Tibial nerve (tissue), 4 donors: ENCODE measurements around the gene METTL13. TPM values are rescaled to one million over a fixed set of nuclear protein-coding genes. Genes with fewer than 3 reads are reported as not detected.

Source experiments
- DNase-seq, 2 donors: peaks; one replicate each; pipeline ENCODE4 v3.0.0-alpha.2; 2019; ENCODE audit warnings: low spot score in 2 of 2
- H3K27ac ChIP-seq, 4 donors: fragments of 200-600 bp; sonication (generic) in 3 of 4; one replicate each; pipeline ENCODE4 v1.5.1; 2017 to 2019; ENCODE audit warnings: mild to moderate bottlenecking in 1 of 4
- H3K27me3 ChIP-seq, 2 donors: fragments of 200-600 bp; sonication (generic) in 1 of 2; one replicate each; pipeline versions ENCODE4 v1.5.1 to v1.6.0; 2017 to 2019
- H3K36me3 ChIP-seq, 3 donors: fragments of 200-600 bp; sonication (generic); one replicate each; pipeline ENCODE4 v1.5.1; 2018 to 2019
- H3K4me1 ChIP-seq, 4 donors: fragments of 200-600 bp; sonication (generic) in 3 of 4; one replicate each; pipeline ENCODE4 v1.5.1; 2017 to 2019
- H3K4me3 ChIP-seq, 4 donors: fragments of 200-600 bp; sonication (generic) in 3 of 4; one replicate each; pipeline ENCODE4 v1.5.1; 2017 to 2019; ENCODE audit warnings: mild to moderate bottlenecking in 1 of 4, moderate library complexity in 1 of 4
- H3K9me3 ChIP-seq, 4 donors: fragments of 200-600 bp; sonication (generic) in 3 of 4; one replicate each; pipeline ENCODE4 v1.5.1; 2017 to 2019
- EP300 ChIP-seq, 2 donors: sonication (generic); formaldehyde crosslinking; IDR thresholded peaks; one replicate each; pipeline ENCODE4 v1.6.1; 2017; ENCODE audit warnings: antibody characterized with exemption in 2 of 2, mild to moderate bottlenecking in 1 of 2
- POLR2A ChIP-seq, 2 donors: fragments of 450-650 bp; IDR thresholded peaks; one replicate each; pipeline ENCODE4 v1.6.1; 2017; ENCODE audit warnings: antibody characterized with exemption in 2 of 2, mild to moderate bottlenecking in 2 of 2, moderate library complexity in 2 of 2
- WGBS, 2 donors: methylation state at CpG; one replicate each; pipeline ENCODE4 v1.1.5; 2018; 5-methylcytosine and 5-hydroxymethylcytosine counted together
- total RNA-seq, 4 donors: library from RNA; depleted of rRNA; stranded (reverse); fragments of >200 nt; gene quantifications; one replicate each; pipeline ENCODE4 v1.1.0, GENCODE V29; 2016
- TF ChIP-seq, protein P1 (sequence below), 5 experiments: fragments of 200-600 bp in 3 of 5; fragments of 450-650 bp in 2 of 5; sonication (generic) in 3 of 5; IDR thresholded peaks; one replicate each; pipeline ENCODE4 v1.5.1; 2016 to 2019; ENCODE audit warnings: antibody characterized with exemption in 5 of 5, mild to moderate bottlenecking in 3 of 5, moderate library complexity in 2 of 5

Gene METTL13
- total RNA-seq, 4 donors from 2014 or later, result 21.3 to 28.7 (median 24.4) TPM

DNA sequence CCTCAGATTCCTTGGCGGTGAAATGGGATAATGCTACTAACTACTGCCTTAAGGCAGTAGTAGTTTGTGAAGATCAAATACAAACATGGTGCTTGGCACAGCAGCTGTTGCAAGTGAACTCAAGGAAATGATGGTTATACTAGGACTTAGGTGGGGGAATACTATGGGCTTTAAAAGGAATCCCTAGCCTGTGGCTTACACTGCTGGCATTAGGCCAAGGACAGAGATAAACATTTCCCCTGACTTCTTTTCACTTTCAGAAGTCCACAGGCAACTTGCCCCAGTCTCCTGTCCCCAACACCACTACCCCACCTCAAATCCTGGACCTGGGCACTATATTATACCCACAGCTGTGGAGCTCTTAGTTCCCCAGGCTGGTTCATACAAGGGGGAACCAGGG, 26.5 kb upstream of the METTL13 start:
- H3K27me3 ChIP-seq, result no peaks in the 10 kb centered on the region
- WGBS, 2 donors, result 100% methylated on average over 1 of the region's 1 CpG
- TF ChIP-seq EP300 (IDR thresholded peaks at IDR 0.05), result no peak
- TF ChIP-seq, protein P1, sequence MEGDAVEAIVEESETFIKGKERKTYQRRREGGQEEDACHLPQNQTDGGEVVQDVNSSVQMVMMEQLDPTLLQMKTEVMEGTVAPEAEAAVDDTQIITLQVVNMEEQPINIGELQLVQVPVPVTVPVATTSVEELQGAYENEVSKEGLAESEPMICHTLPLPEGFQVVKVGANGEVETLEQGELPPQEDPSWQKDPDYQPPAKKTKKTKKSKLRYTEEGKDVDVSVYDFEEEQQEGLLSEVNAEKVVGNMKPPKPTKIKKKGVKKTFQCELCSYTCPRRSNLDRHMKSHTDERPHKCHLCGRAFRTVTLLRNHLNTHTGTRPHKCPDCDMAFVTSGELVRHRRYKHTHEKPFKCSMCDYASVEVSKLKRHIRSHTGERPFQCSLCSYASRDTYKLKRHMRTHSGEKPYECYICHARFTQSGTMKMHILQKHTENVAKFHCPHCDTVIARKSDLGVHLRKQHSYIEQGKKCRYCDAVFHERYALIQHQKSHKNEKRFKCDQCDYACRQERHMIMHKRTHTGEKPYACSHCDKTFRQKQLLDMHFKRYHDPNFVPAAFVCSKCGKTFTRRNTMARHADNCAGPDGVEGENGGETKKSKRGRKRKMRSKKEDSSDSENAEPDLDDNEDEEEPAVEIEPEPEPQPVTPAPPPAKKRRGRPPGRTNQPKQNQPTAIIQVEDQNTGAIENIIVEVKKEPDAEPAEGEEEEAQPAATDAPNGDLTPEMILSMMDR (IDR thresholded peaks at IDR 0.05), result no peak
- no peak for TF ChIP-seq POLR2A (IDR thresholded peaks at IDR 0.05)

DNA sequence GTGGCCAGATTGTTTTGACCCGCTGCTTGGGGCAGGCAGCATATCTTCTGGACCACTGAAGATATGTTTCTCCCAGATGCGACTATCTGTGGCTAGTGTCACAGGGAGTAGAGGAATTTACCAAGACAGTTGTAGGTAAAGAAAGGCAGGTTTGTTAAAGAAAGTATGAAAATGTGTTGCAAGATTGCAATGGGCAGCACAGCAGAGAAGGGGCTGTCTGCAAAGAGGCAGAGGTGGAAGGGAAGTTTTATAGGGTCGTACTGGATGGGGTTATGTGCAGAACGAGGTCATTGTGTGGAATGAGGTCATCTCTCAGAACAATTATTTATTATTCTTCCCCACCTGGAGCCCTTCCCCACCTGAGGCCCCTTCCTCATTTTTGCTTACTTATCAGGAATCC, 24.6 kb upstream of the METTL13 start:
- Histone ChIP-seq H3K36me3 (no peaks in the 10 kb centered on the region), H3K27me3 (no peaks in the 10 kb centered on the region), H3K4me3 (no peak overlapping the region), H3K9me3 (no peaks in the 10 kb centered on the region), H3K4me1 (no peaks in the 10 kb centered on the region), H3K27ac (no peak overlapping the region)
- TF ChIP-seq POLR2A (IDR thresholded peaks at IDR 0.05) (no peak), EP300 (IDR thresholded peaks at IDR 0.05) (no peak)
- TF ChIP-seq, protein P1 (IDR thresholded peaks at IDR 0.05), result no peak
- no peak for DNase-seq
- 84 to 88% methylated on average over 4 of the region's 4 CpGs for WGBS, 2 donors

More for the DNA sequence above, 26.5 kb upstream of the METTL13 start:
- no peaks in the 10 kb centered on the region for H3K4me1 ChIP-seq
- DNase-seq, result no peak
- no peak overlapping the region for H3K27ac ChIP-seq
- no peaks in the 10 kb centered on the region for H3K36me3 ChIP-seq
- no peaks in the 10 kb centered on the region for H3K9me3 ChIP-seq
- H3K4me3 ChIP-seq, result no peak overlapping the region

DNA sequence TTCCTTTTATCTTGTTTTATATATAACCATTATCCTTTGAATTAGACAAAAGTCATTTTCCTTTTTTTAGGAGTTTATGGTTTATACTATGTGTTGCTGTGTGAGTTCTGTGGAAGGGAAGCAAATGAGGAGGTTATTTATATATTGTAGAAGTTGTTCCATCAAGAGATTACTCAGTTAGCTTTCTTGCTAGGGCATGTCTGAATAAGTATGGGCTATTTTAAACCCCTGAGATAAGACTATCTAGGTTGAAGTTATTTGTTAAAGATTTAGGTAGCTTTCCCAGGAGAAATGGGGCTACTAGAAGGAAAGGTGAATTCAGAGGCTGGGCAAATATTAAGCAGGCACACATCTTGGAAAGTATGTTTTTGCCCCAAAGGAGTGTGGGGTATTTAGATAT, 23.4 kb upstream of the METTL13 start:
- Histone ChIP-seq H3K27me3 (no peaks in the 10 kb centered on the region), H3K4me3 (no peak overlapping the region), H3K27ac (no peak overlapping the region), H3K4me1 (no peaks in the 10 kb centered on the region), H3K36me3 (no peaks in the 10 kb centered on the region), H3K9me3 (no peaks in the 10 kb centered on the region)
- TF ChIP-seq, protein P1 (IDR thresholded peaks at IDR 0.05), result no peak
- TF ChIP-seq EP300 (IDR thresholded peaks at IDR 0.05), result no peak
- no peak for TF ChIP-seq POLR2A (IDR thresholded peaks at IDR 0.05)
- no peak for DNase-seq

DNA sequence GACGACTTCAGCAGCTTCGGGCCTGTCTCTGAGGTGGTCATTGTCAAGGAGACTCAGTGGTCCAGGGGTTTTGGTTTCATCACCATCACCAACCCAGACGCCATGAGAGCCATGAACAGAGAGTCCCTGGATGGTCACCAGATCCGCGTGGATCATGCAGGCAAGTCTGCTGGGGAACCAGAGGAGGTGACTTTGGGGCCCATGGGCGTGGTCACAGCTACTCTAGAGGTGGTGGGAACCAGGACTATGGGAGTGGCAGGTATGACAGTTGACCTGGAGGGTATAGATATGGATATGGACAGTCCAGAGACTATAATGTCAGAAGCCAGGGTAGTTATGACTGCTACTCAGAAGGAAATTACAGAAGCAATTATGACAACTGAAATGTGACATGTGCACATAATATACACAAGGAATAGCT, 19.3 kb upstream of the METTL13 start:
- Histone ChIP-seq H3K36me3 (no peaks in the 10 kb centered on the region), H3K27me3 (no peaks in the 10 kb centered on the region), H3K27ac (no peak overlapping the region), H3K4me1 (no peaks in the 10 kb centered on the region), H3K4me3 (no peak overlapping the region), H3K9me3 (no peaks in the 10 kb centered on the region)
- DNase-seq, result no peak
- TF ChIP-seq EP300 (IDR thresholded peaks at IDR 0.05) (no peak), POLR2A (IDR thresholded peaks at IDR 0.05) (no peak)
- TF ChIP-seq, protein P1 (IDR thresholded peaks at IDR 0.05), result no peak
- 86% methylated on average over 6 of the region's 6 CpGs for WGBS, 2 donors

DNA sequence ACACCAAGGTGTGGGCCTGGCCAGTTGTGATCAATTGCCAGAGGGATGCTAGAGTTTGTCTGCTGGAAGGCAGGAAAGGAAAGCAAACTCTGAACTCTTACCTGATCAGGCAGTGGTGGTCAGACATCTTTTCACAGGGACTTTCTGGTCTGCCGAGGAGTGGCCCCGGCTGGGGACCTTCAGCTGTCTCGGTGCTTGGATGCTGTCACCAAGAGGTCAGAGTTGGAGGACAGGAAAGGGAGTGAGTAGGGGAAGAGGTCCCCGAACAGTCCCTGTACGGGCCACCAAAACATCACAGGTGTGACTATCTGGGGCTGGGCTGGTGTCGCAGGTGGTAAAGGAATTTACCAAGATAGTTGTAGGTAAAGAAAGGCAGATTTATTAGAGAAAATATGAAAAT, 17.7 kb upstream of the METTL13 start:
- Histone ChIP-seq H3K27me3 (no peaks in the 10 kb centered on the region), H3K4me1 (peaks cover 0 to 3% (median 0%) of the 10 kb centered on the region in 4 donors), H3K27ac (no peak overlapping the region), H3K4me3 (no peak overlapping the region), H3K9me3 (no peaks in the 10 kb centered on the region), H3K36me3 (no peaks in the 10 kb centered on the region)
- 75 to 83% methylated on average over 6 of the region's 6 CpGs for whole genome bisulfite sequencing, 2 donors
- DNase-seq, result no peak
- no peak for TF ChIP-seq EP300 (IDR thresholded peaks at IDR 0.05)
- no peak for TF ChIP-seq POLR2A (IDR thresholded peaks at IDR 0.05)
- TF ChIP-seq, protein P1 (IDR thresholded peaks at IDR 0.05), result no peak
